GM12878 (cell line): ENCODE results near the gene PPL. TPM values are rescaled to one million over a fixed set of nuclear protein-coding genes. Genes with fewer than 3 reads are reported as not detected.

Experiments used
- ATAC-seq: fragments of 200-7000 bp; cut with Tn5 transposase; 3 replicates; pipeline ENCODE4 v1.9.1; 2020; ENCODE audit warnings: mild to moderate bottlenecking, moderate library complexity
- BruUV-seq: library from RNA; stranded (reverse); fragments of 400-500 nt; replicated peaks from 2 replicates; lab custom pipeline; 2021; lab: Mats Ljungman, UMichigan
- CTCF ChIA-PET: fragments of 300-600 bp; sonication (Branson Sonifier 250); formaldehyde crosslinking; extraction: SDS; loops from one replicate; lab custom pipeline; 2021; ENCODE audit warnings: inconsistent platforms; lab: Yijun Ruan, JAX
- POLR2A ChIA-PET: fragments of 350-600 bp; formaldehyde crosslinking; extraction: SDS; loops from one replicate; lab custom pipeline; 2021; ENCODE audit warnings: inconsistent platforms; lab: Charles Lee
- RAD21 ChIA-PET: fragments of 300-600 bp; sonication (Branson Sonifier 250); formaldehyde crosslinking; loops from one replicate; lab custom pipeline; 2023; ENCODE audit warnings: antibody characterized with exemption; ENCODE audit not compliant: unreplicated experiment; lab: Charles Lee
- SMC1A ChIA-PET: fragments of 300-600 bp; sonication (Branson Sonifier 250); formaldehyde crosslinking; loops from one replicate; lab custom pipeline; 2023; ENCODE audit not compliant: unreplicated experiment, uncharacterized antibody; lab: Charles Lee
- DNase-seq: peaks from one replicate; pipeline ENCODE4 v3.0.0-alpha.2; 2011; ENCODE audit warnings: low read depth, low spot score
- FAIRE-seq: peaks from 3 replicates; lab custom pipeline; 2011; peaks lifted over from hg19 to GRCh38; lab: Jason Lieb, UNC
- H2AFZ ChIP-seq: 2 replicates; pipeline ENCODE4 v1.6.0; 2011; ENCODE audit warnings: low read depth, low read length, control low read depth; ENCODE audit not compliant: control insufficient read depth
- H3K27ac ChIP-seq: 2 replicates; pipeline ENCODE4 v1.5.1; 2011; ENCODE audit warnings: control low read depth; ENCODE audit not compliant: control insufficient read depth, insufficient read depth
- H3K27me3 ChIP-seq, 2 experiments: replicated peaks in 1 of 2; 2 replicates each; pipeline versions ENCODE4 v1.6.0 to v1.6.1; 2011; ENCODE audit warnings: low read length in 1 of 2; ENCODE audit not compliant: control insufficient read depth in 2 of 2, insufficient read depth in 2 of 2
- H3K36me3 ChIP-seq, 2 experiments: 2 replicates each; pipeline ENCODE4 v1.5.1; 2011; ENCODE audit warnings: low read length in 1 of 2; ENCODE audit not compliant: control insufficient read depth in 2 of 2, insufficient read depth in 2 of 2
- H3K4me1 ChIP-seq: 2 replicates; pipeline ENCODE4 v1.6.1; 2011; ENCODE audit warnings: mild to moderate bottlenecking, low read length, moderate library complexity, mixed read lengths; ENCODE audit not compliant: control insufficient read depth, insufficient read depth
- H3K4me2 ChIP-seq: 2 replicates; pipeline ENCODE4 v1.6.0; 2011; ENCODE audit warnings: control low read depth; ENCODE audit not compliant: control insufficient read depth, insufficient read depth
- H3K4me3 ChIP-seq: fragments of 200-600 bp; sonication (generic); 2 replicates; pipeline ENCODE4 v1.5.1; 2016
- H3K79me2 ChIP-seq: 2 replicates; pipeline ENCODE4 v1.6.0; 2011; ENCODE audit warnings: low read length; ENCODE audit not compliant: control insufficient read depth, insufficient read depth
- H3K9ac ChIP-seq: 2 replicates; pipeline ENCODE4 v1.8.0; 2011; ENCODE audit warnings: low read length, control low read depth, mixed read lengths; ENCODE audit not compliant: control insufficient read depth, insufficient read depth
- H3K9me3 ChIP-seq: replicated peaks from 3 replicates; pipeline ENCODE4 v1.5.1; 2011; ENCODE audit warnings: mild to moderate bottlenecking, low read length; ENCODE audit not compliant: control insufficient read depth, insufficient read depth
- H4K20me1 ChIP-seq: 2 replicates; pipeline ENCODE4 v1.6.0; 2011; ENCODE audit not compliant: control insufficient read depth, insufficient read depth
- BACH1 ChIP-seq: fragments of 450-650 bp; IDR thresholded peaks from 2 replicates; pipeline ENCODE4 v1.6.1; 2017; ENCODE audit warnings: mild to moderate bottlenecking, borderline replicate concordance
- ESRRA ChIP-seq: IDR thresholded peaks from 2 replicates; pipeline ENCODE4 v1.6.1; 2012; ENCODE audit warnings: mild to moderate bottlenecking, low read length, improper control_type of control experiment
- GABPA ChIP-seq: IDR thresholded peaks from 2 replicates; pipeline ENCODE4 v1.6.1; 2014; ENCODE audit warnings: antibody characterized with exemption, low read depth, mild to moderate bottlenecking, inconsistent platforms
- GATAD2B ChIP-seq: fragments of 450-650 bp; conservative IDR thresholded peaks from 2 replicates; pipeline ENCODE4 v1.6.1; 2017; ENCODE audit warnings: low read depth, mild to moderate bottlenecking, moderate library complexity
- HDAC2 ChIP-seq: fragments of 200-600 bp; sonication (generic); IDR thresholded peaks from 2 replicates; pipeline ENCODE4 v1.6.1; 2017
- NRF1 ChIP-seq: conservative IDR thresholded peaks from 2 replicates; pipeline ENCODE4 v1.6.1; 2011; ENCODE audit warnings: mild to moderate bottlenecking, low read depth, low read length, improper control_type of control experiment
- POLR2AphosphoS2 ChIP-seq: IDR thresholded peaks from 2 replicates; pipeline ENCODE4 v1.6.1; 2011; ENCODE audit warnings: low read depth, mild to moderate bottlenecking, low read length, improper control_type of control experiment, moderate library complexity
- POLR2AphosphoS5 ChIP-seq: IDR thresholded peaks from 2 replicates; pipeline ENCODE4 v1.6.1; 2011; ENCODE audit warnings: mild to moderate bottlenecking, low read length, inconsistent platforms
- RELA ChIP-seq: fragments of 450-650 bp; IDR thresholded peaks from 2 replicates; pipeline ENCODE4 v1.8.0; 2014; ENCODE audit warnings: borderline replicate concordance; ENCODE audit not compliant: partially characterized antibody
- SMAD1 ChIP-seq: fragments of 450-650 bp; IDR thresholded peaks from 2 replicates; pipeline ENCODE4 v1.6.1; 2018; ENCODE audit warnings: mild to moderate bottlenecking, low read depth; ENCODE audit not compliant: partially characterized antibody
- SPI1 ChIP-seq: IDR thresholded peaks from 2 replicates; pipeline ENCODE4 v1.6.1; 2011; ENCODE audit warnings: low read depth, mild to moderate bottlenecking, low read length, moderate library complexity, borderline replicate concordance; ENCODE audit not compliant: insufficient read depth
- TARDBP ChIP-seq: IDR thresholded peaks from 2 replicates; pipeline ENCODE4 v1.6.1; 2016; ENCODE audit warnings: borderline replicate concordance
- WGBS: methylation state at CpG from one replicate; pipeline ENCODE4 v1.1.6; 2016; ENCODE audit warnings: low lambda C conversion rate; ENCODE audit not compliant: insufficient replicate concordance, insufficient coverage; ENCODE audit errors: missing lambda C conversion rate; 5-methylcytosine and 5-hydroxymethylcytosine counted together
- in situ Hi-C: fragments of 300-500 bp; cut with MboI; formaldehyde crosslinking; loops from 9 replicates; pipeline ENCODE4 v1.14.3; 2018; ENCODE audit warnings: mixed read lengths
- intact Hi-C: fragments of 100-400 bp; cut with micrococcal nuclease; formaldehyde crosslinking; loops from one replicate; pipeline ENCODE4 v1.14.2; 2022; ENCODE audit not compliant: unreplicated experiment
- polyA plus RNA-seq, 11 experiments: library from polyadenylated mRNA; depleted of rRNA in 4 of 11; unstranded in 6 of 11; stranded (reverse) in 5 of 11; fragments of >200 nt; fragmentation: Nextera tagmentation in 4 of 11; fragmentation: Illumina TruSeq in 1 of 11; extraction: Ambion mirVana in 4 of 11; extraction: Trizol in 1 of 11; gene quantifications; 1 replicate in 1 of 11; 2 replicates in 10 of 11; pipeline versions ENCODE4 v1.2.1 to v1.2.3, GENCODE V29; 2011 to 2016; ENCODE audit warnings: inconsistent platforms in 2 of 11, missing spikeins in 2 of 11, low read depth in 1 of 11
- total RNA-seq, 4 experiments: library from RNA; depleted of rRNA in 3 of 4; stranded (reverse); fragments of >200 nt in 3 of 4; fragmentation: Illumina TruSeq in 1 of 4; extraction: Trizol in 1 of 4; gene quantifications; 2 replicates each; pipeline versions ENCODE4 v1.2.1 to v1.2.3, GENCODE V29; 2013 to 2021
- TF ChIP-seq, protein P1 (sequence below): IDR thresholded peaks from 2 replicates; pipeline ENCODE4 v1.6.1; 2011; ENCODE audit warnings: low read depth, mild to moderate bottlenecking, low read length, moderate library complexity, borderline replicate concordance; ENCODE audit errors: extremely low read depth
- TF ChIP-seq, protein P2 (sequence below): IDR thresholded peaks from 2 replicates; pipeline ENCODE4 v1.6.1; 2011; ENCODE audit warnings: low read depth, low read length, improper control_type of control experiment, borderline replicate concordance
- TF ChIP-seq, protein P3 (sequence below): IDR thresholded peaks from 2 replicates; pipeline ENCODE4 v1.6.1; 2012; ENCODE audit warnings: mild to moderate bottlenecking, low read depth, low read length
- TF ChIP-seq, protein P4 (sequence below): IDR thresholded peaks from 2 replicates; pipeline ENCODE4 v1.6.1; 2011; ENCODE audit warnings: borderline replicate concordance, low read depth, mild to moderate bottlenecking, moderate library complexity, low read length; ENCODE audit not compliant: insufficient read depth, poor library complexity, severe bottlenecking

PPL gene
- total and polyA plus RNA-seq, 10 of the 15 experiments (the other 5 are each of a cell fraction or from before 2014, with no cell fraction given) = 0.03 to 0.47 (median 0.05) TPM; not detected in 2

DNA sequence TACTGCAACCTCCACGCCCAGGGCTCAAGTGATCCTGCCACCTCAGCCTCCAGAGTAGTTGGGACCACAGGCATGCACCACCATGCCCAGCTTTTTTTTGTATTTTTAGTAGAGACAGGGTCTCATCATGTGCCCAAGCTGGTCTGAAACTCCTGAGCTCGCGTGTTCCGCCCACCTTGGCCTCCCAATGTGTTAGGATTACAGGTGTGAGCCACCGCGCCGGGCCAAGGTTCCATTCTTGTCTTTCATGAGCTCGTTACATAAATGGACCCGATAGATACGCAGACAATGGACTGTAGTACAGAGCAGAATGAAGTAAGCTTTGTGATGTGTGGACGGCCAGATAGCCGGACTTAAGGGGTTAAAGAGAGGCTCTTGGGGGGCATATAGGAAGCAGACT lies 70.4 kb downstream of the PPL start (continued):
- TF ChIP-seq, protein P1, sequence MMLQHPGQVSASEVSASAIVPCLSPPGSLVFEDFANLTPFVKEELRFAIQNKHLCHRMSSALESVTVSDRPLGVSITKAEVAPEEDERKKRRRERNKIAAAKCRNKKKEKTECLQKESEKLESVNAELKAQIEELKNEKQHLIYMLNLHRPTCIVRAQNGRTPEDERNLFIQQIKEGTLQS = no peak
- TF ChIP-seq GABPA (no peak), SPI1 (no peak), POLR2AphosphoS2 (no peak), ESRRA (no peak), NRF1 (no peak)
- TF ChIP-seq, protein P2, sequence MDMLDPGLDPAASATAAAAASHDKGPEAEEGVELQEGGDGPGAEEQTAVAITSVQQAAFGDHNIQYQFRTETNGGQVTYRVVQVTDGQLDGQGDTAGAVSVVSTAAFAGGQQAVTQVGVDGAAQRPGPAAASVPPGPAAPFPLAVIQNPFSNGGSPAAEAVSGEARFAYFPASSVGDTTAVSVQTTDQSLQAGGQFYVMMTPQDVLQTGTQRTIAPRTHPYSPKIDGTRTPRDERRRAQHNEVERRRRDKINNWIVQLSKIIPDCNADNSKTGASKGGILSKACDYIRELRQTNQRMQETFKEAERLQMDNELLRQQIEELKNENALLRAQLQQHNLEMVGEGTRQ = no peak

DNA sequence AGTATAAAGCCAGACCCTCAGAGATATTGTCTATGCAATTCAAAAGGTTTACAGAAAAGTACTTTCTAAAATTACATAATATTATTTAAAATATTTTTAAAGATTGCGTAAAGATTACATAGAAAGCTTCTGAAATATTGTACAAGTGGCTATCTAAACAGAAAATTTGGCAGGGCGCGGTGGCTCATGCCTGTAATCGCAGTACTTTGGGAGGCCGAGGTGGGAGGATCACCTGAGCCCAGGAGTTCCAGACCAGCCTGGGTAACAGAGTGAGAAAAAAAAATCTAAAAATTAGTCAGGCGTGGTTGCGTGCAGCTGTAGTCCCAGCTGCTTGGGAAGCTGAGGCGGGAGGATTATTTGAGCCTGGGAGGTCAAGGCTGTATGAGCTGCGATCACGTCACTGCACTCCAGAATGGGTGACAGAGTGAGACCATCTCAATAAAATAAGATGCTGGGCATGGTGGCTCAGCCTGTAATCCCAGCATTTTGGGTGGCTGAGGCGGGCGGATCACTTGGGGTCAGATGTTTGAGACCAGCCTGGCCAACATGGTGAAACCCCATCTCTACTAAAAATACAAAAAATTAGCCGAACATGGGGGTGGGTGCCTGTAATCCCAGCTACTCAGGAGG lies 71.6 kb downstream of the PPL start:
- DNase-seq = no peak
- intact Hi-C loops = no loop called here
- H3K9me3 ChIP-seq = no peaks in the 10 kb centered on the region
- H3K4me1 ChIP-seq = no peaks in the 10 kb centered on the region
- ATAC-seq = no peak
- H3K36me3 ChIP-seq = peaks cover 19 to 27% of the 10 kb centered on the region in 2 experiments
- no peaks in the 10 kb centered on the region; the same call in none of the 2 replicates for H3K79me2 ChIP-seq
- H3K27me3 ChIP-seq = no peaks in the 10 kb centered on the region
- CTCF ChIA-PET = interaction anchor here (0.6 kb wide), 1 partner anchor 509 kb away, joined by 3 read pairs; no protein-coding TSS in a partner anchor
- RAD21 ChIA-PET = interaction anchor here (1.0 kb wide), 1 partner anchor 17 kb away, joined by 3 read pairs; no protein-coding TSS in a partner anchor
- FAIRE-seq = no peak
- H4K20me1 ChIP-seq = no peaks in the 10 kb centered on the region; the same call in 1 of the 2 replicates
- no peak overlapping the region for H3K4me2 ChIP-seq
- no peak overlapping the region for H3K4me3 ChIP-seq
- SMC1A ChIA-PET = no interaction called here
- no peak overlapping the region for H2AFZ ChIP-seq
- no peak overlapping the region for H3K9ac ChIP-seq
- BruUV-seq = no TSS peak
- POLR2A ChIA-PET = no interaction called here
- 98% methylated on average over 13 of the region's 13 CpGs for WGBS
- H3K27ac ChIP-seq = no peak overlapping the region
- in situ Hi-C loops = no loop called here
- no peak for TF ChIP-seq TARDBP
- TF ChIP-seq GATAD2B = no peak
- TF ChIP-seq, protein P3, sequence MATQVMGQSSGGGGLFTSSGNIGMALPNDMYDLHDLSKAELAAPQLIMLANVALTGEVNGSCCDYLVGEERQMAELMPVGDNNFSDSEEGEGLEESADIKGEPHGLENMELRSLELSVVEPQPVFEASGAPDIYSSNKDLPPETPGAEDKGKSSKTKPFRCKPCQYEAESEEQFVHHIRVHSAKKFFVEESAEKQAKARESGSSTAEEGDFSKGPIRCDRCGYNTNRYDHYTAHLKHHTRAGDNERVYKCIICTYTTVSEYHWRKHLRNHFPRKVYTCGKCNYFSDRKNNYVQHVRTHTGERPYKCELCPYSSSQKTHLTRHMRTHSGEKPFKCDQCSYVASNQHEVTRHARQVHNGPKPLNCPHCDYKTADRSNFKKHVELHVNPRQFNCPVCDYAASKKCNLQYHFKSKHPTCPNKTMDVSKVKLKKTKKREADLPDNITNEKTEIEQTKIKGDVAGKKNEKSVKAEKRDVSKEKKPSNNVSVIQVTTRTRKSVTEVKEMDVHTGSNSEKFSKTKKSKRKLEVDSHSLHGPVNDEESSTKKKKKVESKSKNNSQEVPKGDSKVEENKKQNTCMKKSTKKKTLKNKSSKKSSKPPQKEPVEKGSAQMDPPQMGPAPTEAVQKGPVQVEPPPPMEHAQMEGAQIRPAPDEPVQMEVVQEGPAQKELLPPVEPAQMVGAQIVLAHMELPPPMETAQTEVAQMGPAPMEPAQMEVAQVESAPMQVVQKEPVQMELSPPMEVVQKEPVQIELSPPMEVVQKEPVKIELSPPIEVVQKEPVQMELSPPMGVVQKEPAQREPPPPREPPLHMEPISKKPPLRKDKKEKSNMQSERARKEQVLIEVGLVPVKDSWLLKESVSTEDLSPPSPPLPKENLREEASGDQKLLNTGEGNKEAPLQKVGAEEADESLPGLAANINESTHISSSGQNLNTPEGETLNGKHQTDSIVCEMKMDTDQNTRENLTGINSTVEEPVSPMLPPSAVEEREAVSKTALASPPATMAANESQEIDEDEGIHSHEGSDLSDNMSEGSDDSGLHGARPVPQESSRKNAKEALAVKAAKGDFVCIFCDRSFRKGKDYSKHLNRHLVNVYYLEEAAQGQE = no peak
- no peak for TF ChIP-seq BACH1
- TF ChIP-seq RELA = no peak
- no peak for TF ChIP-seq POLR2AphosphoS5
- TF ChIP-seq HDAC2 = no peak
- no peak for TF ChIP-seq SMAD1
- TF ChIP-seq ESRRA = no peak
- TF ChIP-seq, protein P4, sequence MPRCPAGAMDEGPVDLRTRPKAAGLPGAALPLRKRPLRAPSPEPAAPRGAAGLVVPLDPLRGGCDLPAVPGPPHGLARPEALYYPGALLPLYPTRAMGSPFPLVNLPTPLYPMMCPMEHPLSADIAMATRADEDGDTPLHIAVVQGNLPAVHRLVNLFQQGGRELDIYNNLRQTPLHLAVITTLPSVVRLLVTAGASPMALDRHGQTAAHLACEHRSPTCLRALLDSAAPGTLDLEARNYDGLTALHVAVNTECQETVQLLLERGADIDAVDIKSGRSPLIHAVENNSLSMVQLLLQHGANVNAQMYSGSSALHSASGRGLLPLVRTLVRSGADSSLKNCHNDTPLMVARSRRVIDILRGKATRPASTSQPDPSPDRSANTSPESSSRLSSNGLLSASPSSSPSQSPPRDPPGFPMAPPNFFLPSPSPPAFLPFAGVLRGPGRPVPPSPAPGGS = no peak
